Measurements from ENCODE around the gene LGMN.

GRCh38 chr14:92686900-92687427 lies 61.5 kb downstream of the LGMN start:
- TF ChIP-seq ZBTB7A (tag by site-specific recombination; IDR thresholded peaks at IDR 0.05; ENCODE audit: low read depth) (no peak), ZNF175 (tag by site-specific recombination; IDR thresholded peaks at IDR 0.05) (no peak), ZNF302 (tag by site-specific recombination; IDR thresholded peaks at IDR 0.05; ENCODE audit: low read depth) (no peak), ZNF274 (IDR thresholded peaks at IDR 0.05; ENCODE audit: low read length) (no peak), ZNF274 (tag by site-specific recombination; IDR thresholded peaks at IDR 0.05; ENCODE audit: borderline replicate concordance) (no peak), ZNF112 (tag by site-specific recombination; IDR thresholded peaks at IDR 0.05) (no peak), TCF7L2 (IDR thresholded peaks at IDR 0.05; ENCODE audit: borderline replicate concordance, low read depth, low read length) (no peak), ZNF449 (tag by site-specific recombination; IDR thresholded peaks at IDR 0.05) (peak; percentile 65; the same call in 1 of the 2 replicates), ZNF513 (tag by site-specific recombination; IDR thresholded peaks at IDR 0.05) (no peak), ZNF223 (tag by site-specific recombination; IDR thresholded peaks at IDR 0.05) (no peak)
- TF ChIP-seq, protein P1, sequence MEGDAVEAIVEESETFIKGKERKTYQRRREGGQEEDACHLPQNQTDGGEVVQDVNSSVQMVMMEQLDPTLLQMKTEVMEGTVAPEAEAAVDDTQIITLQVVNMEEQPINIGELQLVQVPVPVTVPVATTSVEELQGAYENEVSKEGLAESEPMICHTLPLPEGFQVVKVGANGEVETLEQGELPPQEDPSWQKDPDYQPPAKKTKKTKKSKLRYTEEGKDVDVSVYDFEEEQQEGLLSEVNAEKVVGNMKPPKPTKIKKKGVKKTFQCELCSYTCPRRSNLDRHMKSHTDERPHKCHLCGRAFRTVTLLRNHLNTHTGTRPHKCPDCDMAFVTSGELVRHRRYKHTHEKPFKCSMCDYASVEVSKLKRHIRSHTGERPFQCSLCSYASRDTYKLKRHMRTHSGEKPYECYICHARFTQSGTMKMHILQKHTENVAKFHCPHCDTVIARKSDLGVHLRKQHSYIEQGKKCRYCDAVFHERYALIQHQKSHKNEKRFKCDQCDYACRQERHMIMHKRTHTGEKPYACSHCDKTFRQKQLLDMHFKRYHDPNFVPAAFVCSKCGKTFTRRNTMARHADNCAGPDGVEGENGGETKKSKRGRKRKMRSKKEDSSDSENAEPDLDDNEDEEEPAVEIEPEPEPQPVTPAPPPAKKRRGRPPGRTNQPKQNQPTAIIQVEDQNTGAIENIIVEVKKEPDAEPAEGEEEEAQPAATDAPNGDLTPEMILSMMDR (tag by site-specific recombination; IDR thresholded peaks at IDR 0.05), result peak; percentile 93

Data from HEK293 (cell line).